ENCODE data around the gene PADI3.

GRCh38 chr1:17296086-17296485, 47.2 kb downstream of the PADI3 start:
- TF ChIP-seq ZBTB7A (IDR thresholded peaks at IDR 0.05; ENCODE audit: low read depth) (no peak), YY1 (IDR thresholded peaks at IDR 0.05; ENCODE audit: low read depth) (no peak), FOXM1 (IDR thresholded peaks at IDR 0.05; ENCODE audit: borderline replicate concordance, low read depth) (no peak), TAF1 (IDR thresholded peaks at IDR 0.05; ENCODE audit: low read depth) (no peak), USF1 (IDR thresholded peaks at IDR 0.05) (no peak), CEBPB (IDR thresholded peaks at IDR 0.05) (no peak), REST (IDR thresholded peaks at IDR 0.05; ENCODE audit: low read depth) (no peak), CREB1 (IDR thresholded peaks at IDR 0.05; ENCODE audit: low read depth) (no peak)
